A673 (cell line): Measurements from ENCODE around the gene ZNF213. TPM values are rescaled to one million over a fixed set of nuclear protein-coding genes. Genes with fewer than 3 reads are reported as not detected.
"Not testable (repeated sequence)": the region's sequence is repeated elsewhere in the genome, so short reads cannot be mapped to it uniquely, and the experiment has no call there.

Source experiments
- BruUV-seq: library from RNA; stranded (reverse); fragments of 400-500 nt; replicated peaks from 2 replicates; lab custom pipeline; 2021; lab: Mats Ljungman, UMichigan
- CTCF ChIA-PET: fragments of 300-600 bp; sonication (Branson Sonifier 250); formaldehyde crosslinking; loops from one replicate; lab custom pipeline; 2022; ENCODE audit warnings: antibody characterized with exemption; lab: Charles Lee
- POLR2A ChIA-PET: fragments of 300-600 bp; sonication (Branson Sonifier 250); formaldehyde crosslinking; loops from one replicate; lab custom pipeline; 2022; ENCODE audit warnings: antibody characterized with exemption; ENCODE audit not compliant: low non-redundant PET; lab: Charles Lee
- DNase-seq: peaks from one replicate; pipeline ENCODE4 v3.0.0-alpha.2; 2015; ENCODE audit warnings: low spot score
- H3K27ac ChIP-seq: fragments of 200-600 bp; sonication (generic); 2 replicates; pipeline ENCODE4 v1.5.1; 2016; ENCODE audit warnings: mixed run types, low read depth, mild to moderate bottlenecking, mixed read lengths, antibody characterized with exemption, low read length; ENCODE audit not compliant: poor library complexity, severe bottlenecking
- H3K27me3 ChIP-seq: fragments of 200-600 bp; sonication (generic); replicated peaks from 2 replicates; pipeline ENCODE4 v1.6.1; 2017; ENCODE audit warnings: mixed run types, low read depth, mild to moderate bottlenecking, mixed read lengths, antibody characterized with exemption, low read length; ENCODE audit not compliant: insufficient read depth, poor library complexity
- H3K36me3 ChIP-seq: fragments of 200-600 bp; sonication (generic); 2 replicates; pipeline ENCODE4 v1.6.1; 2016; ENCODE audit warnings: mixed run types, mild to moderate bottlenecking, mixed read lengths, antibody characterized with exemption, low read length; ENCODE audit not compliant: insufficient read depth, poor library complexity, severe bottlenecking
- H3K4me1 ChIP-seq: fragments of 200-600 bp; sonication (generic); 2 replicates; pipeline ENCODE4 v1.6.1; 2017; ENCODE audit warnings: mixed run types, mild to moderate bottlenecking, mixed read lengths, antibody characterized with exemption, low read length; ENCODE audit not compliant: insufficient read depth, poor library complexity, severe bottlenecking
- H3K4me3 ChIP-seq: fragments of 200-600 bp; sonication (generic); 2 replicates; pipeline ENCODE4 v1.5.1; 2016; ENCODE audit warnings: low read depth, mixed run types, mild to moderate bottlenecking, mixed read lengths, low read length; ENCODE audit not compliant: poor library complexity, severe bottlenecking
- H3K9me3 ChIP-seq: fragments of 200-600 bp; sonication (generic); 2 replicates; pipeline ENCODE4 v1.6.1; 2016; ENCODE audit warnings: mixed run types, low read depth, mild to moderate bottlenecking, mixed read lengths, antibody characterized with exemption, low read length; ENCODE audit not compliant: poor library complexity, severe bottlenecking
- CTCF ChIP-seq: fragments of 300-800, 200-600 bp; sonication (generic); conservative IDR thresholded peaks from 2 replicates; pipeline ENCODE4 v1.5.1; 2017; ENCODE audit warnings: low read depth, mild to moderate bottlenecking, antibody characterized with exemption, low read length, moderate library complexity, mixed read lengths
- EZH2 ChIP-seq: fragments of 200-600 bp; sonication (generic); IDR thresholded peaks from 2 replicates; pipeline ENCODE4 v1.6.1; 2017; ENCODE audit warnings: borderline replicate concordance, low read depth, mild to moderate bottlenecking, mixed read lengths, antibody characterized with exemption, low read length; ENCODE audit not compliant: poor library complexity, severe bottlenecking
- intact Hi-C: fragments of 100-400 bp; cut with micrococcal nuclease; formaldehyde crosslinking; loops from one replicate; pipeline ENCODE4 v1.10.0; 2022; ENCODE audit not compliant: unreplicated experiment
- total RNA-seq: library from RNA; stranded (reverse); gene quantifications from 2 replicates; pipeline ENCODE4 v1.2.3, GENCODE V29; 2021

The ZNF213 gene
- total RNA-seq, 1 experiment from 2014 or later = 16.0 TPM

DNA sequence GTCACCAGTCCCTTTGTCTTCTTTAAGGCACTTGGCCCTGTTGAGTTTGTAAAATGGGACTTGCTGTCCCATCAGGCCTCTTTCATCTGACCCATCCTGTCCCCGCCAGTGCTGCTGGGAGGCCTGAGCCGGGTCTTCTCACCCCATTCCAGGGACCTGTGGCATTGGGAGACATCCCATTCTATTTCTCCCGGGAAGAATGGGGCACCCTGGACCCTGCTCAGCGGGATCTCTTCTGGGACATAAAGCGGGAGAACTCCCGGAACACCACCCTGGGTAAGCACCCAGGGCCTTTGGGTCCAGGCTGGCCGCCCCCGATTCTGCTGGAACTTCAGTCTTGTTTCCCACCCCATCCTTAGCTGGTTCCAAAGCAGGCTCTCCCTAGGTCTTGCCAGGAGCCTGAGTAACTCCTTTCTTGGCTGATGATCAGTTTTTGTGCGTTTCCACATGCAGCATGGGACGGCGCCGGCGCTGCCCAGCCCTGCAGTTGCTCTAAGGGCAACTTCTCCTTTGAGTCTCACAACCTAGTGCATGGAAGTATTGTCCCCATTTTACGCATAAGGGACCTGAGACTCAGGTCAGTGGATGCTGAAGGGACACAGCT lies 4.1 kb downstream of the ZNF213 start:
- no peaks in the 10 kb centered on the region for H3K9me3 ChIP-seq
- intact Hi-C loops = no loop called here
- H3K4me1 ChIP-seq = peaks cover 6% of the 10 kb centered on the region
- peaks cover 5% of the 10 kb centered on the region for H3K36me3 ChIP-seq
- no peak for TF ChIP-seq EZH2
- TF ChIP-seq CTCF = no peak
- H3K4me3 ChIP-seq = no peak overlapping the region
- BruUV-seq = no TSS peak
- ChIA-PET CTCF (no interaction called here), POLR2A (no interaction called here)
- H3K27ac ChIP-seq = no peak overlapping the region
- no peak for DNase-seq
- no peaks in the 10 kb centered on the region for H3K27me3 ChIP-seq

GRCh38 chr16:3139561-3139960 lies 4.7 kb downstream of the ZNF213 start:
- H3K27ac ChIP-seq, intact Hi-C loops, H3K36me3 ChIP-seq, CTCF ChIA-PET, POLR2A ChIA-PET, H3K9me3 ChIP-seq, DNase-seq, H3K27me3 ChIP-seq, H3K4me1 ChIP-seq, BruUV-seq, H3K4me3 ChIP-seq: not testable (repeated sequence)

DNA sequence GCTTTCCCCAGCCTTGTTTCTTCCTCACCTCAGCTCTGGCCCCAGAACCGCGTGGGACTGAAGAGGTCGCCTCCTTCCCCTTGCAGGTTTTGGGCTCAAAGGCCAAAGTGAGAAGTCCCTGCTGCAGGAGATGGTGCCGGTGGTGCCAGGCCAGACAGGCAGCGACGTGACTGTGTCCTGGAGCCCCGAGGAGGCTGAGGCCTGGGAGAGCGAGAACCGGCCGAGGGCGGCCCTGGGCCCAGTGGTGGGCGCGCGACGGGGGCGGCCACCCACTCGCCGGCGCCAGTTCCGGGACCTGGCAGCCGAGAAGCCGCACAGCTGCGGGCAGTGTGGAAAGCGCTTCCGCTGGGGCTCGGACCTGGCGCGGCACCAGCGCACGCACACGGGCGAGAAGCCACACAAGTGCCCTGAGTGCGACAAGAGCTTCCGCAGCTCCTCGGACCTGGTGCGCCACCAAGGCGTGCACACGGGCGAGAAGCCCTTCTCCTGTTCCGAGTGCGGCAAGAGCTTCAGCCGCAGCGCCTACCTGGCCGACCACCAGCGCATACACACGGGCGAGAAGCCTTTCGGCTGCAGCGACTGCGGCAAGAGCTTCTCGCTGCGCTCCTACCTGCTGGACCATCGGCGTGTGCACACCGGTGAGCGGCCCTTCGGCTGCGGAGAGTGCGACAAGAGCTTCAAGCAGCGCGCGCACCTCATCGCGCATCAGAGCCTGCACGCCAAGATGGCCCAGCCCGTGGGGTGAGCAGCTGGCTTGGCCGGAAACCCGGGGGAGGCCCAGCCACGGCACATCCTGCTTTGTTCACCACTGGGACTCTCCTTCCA lies 6.0 kb downstream of the ZNF213 start:
- H3K4me1 ChIP-seq = peaks cover 4% of the 10 kb centered on the region
- H3K27ac ChIP-seq = no peak overlapping the region
- no peak for DNase-seq
- no peaks in the 10 kb centered on the region for H3K27me3 ChIP-seq
- peaks cover 5% of the 10 kb centered on the region for H3K36me3 ChIP-seq
- BruUV-seq = no TSS peak
- intact Hi-C loops = no loop called here
- no peak overlapping the region for H3K4me3 ChIP-seq
- TF ChIP-seq EZH2 (no peak), CTCF (no peak)
- CTCF ChIA-PET = no interaction called here
- POLR2A ChIA-PET = interaction anchor here (0.5 kb wide), 1 partner anchor 985 kb away, joined by 3 read pairs; the partner anchor contains the start of gene TRAF7
- no peaks in the 10 kb centered on the region for H3K9me3 ChIP-seq
